Activated CD8-positive, alpha-beta T cell treated with anti-CD3 and anti-CD28 coated beads for 36 hours (primary cell): ENCODE measurements around the gene FAM168A. TPM values are rescaled to one million over a fixed set of nuclear protein-coding genes. Genes with fewer than 3 reads are reported as not detected.
A peak's percentile ranks its signal among the peaks of the same experiment; 100 is the strongest.
"Not testable (repeated sequence)": the region's sequence is repeated elsewhere in the genome, so short reads cannot be mapped to it uniquely, and the experiment has no call there.

ENCODE experiments used
- ATAC-seq: fragments of 200-7000 bp; cut with Tn5 transposase; one replicate; pipeline ENCODE4 v1.10.0; 2021; ENCODE audit warnings: mild to moderate bottlenecking, moderate library complexity
- CTCF ChIA-PET: fragments of 350-600 bp; sonication (Branson Sonifier 250); formaldehyde crosslinking; loops from one replicate; lab custom pipeline; 2021; ENCODE audit warnings: antibody characterized with exemption; lab: Charles Lee
- POLR2A ChIA-PET: fragments of 350-600 bp; sonication (Branson Sonifier 250); formaldehyde crosslinking; loops from one replicate; lab custom pipeline; 2021; ENCODE audit warnings: antibody characterized with exemption; lab: Charles Lee
- DNase-seq: peaks from one replicate; pipeline ENCODE4 v3.0.0-alpha.2; 2020
- H3K27ac Mint-ChIP-seq: one replicate; pipeline ENCODE4 v1.8.0; 2021; ENCODE audit warnings: mild to moderate bottlenecking, mixed read lengths
- H3K27me3 Mint-ChIP-seq: one replicate; pipeline ENCODE4 v1.8.0; 2021; ENCODE audit warnings: mixed read lengths
- H3K36me3 Mint-ChIP-seq: one replicate; pipeline ENCODE4 v1.8.0; 2021; ENCODE audit warnings: low read depth, mixed read lengths
- H3K4me1 Mint-ChIP-seq: one replicate; pipeline ENCODE4 v1.8.0; 2021; ENCODE audit warnings: low read depth, mixed read lengths
- H3K4me3 Mint-ChIP-seq: one replicate; pipeline ENCODE4 v1.8.0; 2021; ENCODE audit warnings: mild to moderate bottlenecking, moderate library complexity, mixed read lengths
- H3K9me3 Mint-ChIP-seq: one replicate; pipeline ENCODE4 v1.8.0; 2021; ENCODE audit warnings: mixed read lengths
- intact Hi-C: fragments of 100-400 bp; cut with micrococcal nuclease; formaldehyde crosslinking; loops from one replicate; pipeline ENCODE4 v1.10.0; 2022
- total RNA-seq, 2 experiments: library from RNA; stranded (reverse); gene quantifications; one replicate each; pipeline ENCODE4 v1.2.3, GENCODE V29; 2021
- TF ChIP-seq, protein P1 (sequence below): fragments of 200-600 bp; IDR thresholded peaks from one replicate; pipeline ENCODE4 v1.8.0; 2022; ENCODE audit warnings: antibody characterized with exemption, mild to moderate bottlenecking

Gene FAM168A
- total RNA-seq, 2 experiments from 2014 or later, result 13.0 to 14.2 TPM

DNA sequence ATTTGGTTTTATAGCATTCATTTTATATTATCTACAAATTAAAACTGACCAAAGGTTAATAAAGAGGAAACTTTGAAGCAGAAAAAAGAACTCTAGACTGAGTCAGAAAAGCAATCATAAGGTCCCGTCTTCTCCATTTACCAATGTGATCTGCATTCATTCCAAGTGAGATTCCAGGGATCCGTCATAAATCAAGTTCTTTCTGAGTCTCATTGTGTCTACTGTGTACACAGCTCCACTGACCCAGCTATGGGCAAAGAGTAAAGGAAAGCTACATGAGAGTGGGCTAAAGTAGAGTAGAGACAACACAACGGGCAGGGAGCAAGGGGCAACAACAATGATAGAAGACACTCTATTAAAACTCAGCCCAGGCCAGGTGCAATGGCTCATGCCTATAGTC is 15.3 kb downstream of the FAM168A start:
- CTCF ChIA-PET, result interaction anchor here (1.0 kb wide), 1 partner anchor 43 kb away, joined by 3 read pairs; no protein-coding TSS in a partner anchor
- ATAC-seq (no peak), DNase-seq (no peak)
- Mint-ChIP-seq H3K36me3 (peaks cover 6% of the 10 kb centered on the region), H3K27me3 (no peaks in the 10 kb centered on the region), H3K27ac (no peak overlapping the region), H3K4me1 (peaks cover 31% of the 10 kb centered on the region), H3K9me3 (no peaks in the 10 kb centered on the region), H3K4me3 (no peak overlapping the region)
- POLR2A ChIA-PET, result no interaction called here
- TF ChIP-seq, protein P1, sequence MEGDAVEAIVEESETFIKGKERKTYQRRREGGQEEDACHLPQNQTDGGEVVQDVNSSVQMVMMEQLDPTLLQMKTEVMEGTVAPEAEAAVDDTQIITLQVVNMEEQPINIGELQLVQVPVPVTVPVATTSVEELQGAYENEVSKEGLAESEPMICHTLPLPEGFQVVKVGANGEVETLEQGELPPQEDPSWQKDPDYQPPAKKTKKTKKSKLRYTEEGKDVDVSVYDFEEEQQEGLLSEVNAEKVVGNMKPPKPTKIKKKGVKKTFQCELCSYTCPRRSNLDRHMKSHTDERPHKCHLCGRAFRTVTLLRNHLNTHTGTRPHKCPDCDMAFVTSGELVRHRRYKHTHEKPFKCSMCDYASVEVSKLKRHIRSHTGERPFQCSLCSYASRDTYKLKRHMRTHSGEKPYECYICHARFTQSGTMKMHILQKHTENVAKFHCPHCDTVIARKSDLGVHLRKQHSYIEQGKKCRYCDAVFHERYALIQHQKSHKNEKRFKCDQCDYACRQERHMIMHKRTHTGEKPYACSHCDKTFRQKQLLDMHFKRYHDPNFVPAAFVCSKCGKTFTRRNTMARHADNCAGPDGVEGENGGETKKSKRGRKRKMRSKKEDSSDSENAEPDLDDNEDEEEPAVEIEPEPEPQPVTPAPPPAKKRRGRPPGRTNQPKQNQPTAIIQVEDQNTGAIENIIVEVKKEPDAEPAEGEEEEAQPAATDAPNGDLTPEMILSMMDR, result no peak
- intact Hi-C loops, result no loop called here

GRCh38 chr11:73580749-73581148 is 17.2 kb downstream of the FAM168A start:
- DNase-seq, H3K4me3 Mint-ChIP-seq, ATAC-seq, intact Hi-C loops, H3K9me3 Mint-ChIP-seq, H3K27me3 Mint-ChIP-seq, POLR2A ChIA-PET, H3K36me3 Mint-ChIP-seq: not testable (repeated sequence)
- peaks cover 29% of the 10 kb centered on the region for H3K4me1 Mint-ChIP-seq
- CTCF ChIA-PET, result interaction anchor here (1.2 to 1.3 kb wide), 2 partner anchors 10 to 45 kb away, joined by 4 to 5 read pairs; no protein-coding TSS in a partner anchor
- peak overlapping the region; percentile 13 for H3K27ac Mint-ChIP-seq

DNA sequence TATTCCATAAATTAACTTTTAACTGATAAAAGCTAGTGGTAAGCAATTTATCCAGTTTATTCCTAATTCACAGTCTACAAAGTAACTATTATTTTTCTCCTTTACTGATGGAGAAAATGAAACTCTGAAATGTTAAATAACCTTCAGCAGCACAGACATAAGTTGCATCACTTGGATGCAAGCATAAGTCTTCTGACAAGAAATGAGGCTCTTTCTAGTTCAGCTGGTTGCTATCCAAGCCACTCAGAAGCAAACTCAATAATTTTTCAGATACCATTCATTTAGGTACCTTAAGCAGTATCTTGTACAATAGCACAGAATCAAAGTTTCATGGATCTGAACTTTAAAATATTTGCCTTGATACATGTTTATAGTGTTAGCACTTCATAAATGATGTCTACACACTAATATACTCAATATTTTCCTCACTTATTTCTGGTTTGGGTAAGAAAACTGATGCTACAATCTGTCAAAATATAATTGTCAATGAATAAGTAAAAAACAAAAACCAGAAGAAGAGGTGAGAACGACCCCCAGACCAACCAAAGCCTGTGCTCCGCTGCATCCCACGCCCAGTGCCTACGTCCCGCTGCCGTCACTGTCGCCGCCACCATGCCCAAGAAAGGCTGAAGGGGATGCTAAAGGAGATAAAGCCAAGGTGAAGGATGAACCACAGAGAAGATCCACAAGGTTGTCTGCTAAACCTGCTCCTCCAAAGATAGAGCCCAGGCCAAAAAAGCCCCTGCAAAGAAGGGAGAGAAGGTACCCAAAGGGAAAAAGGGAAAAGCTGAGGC is 18.1 kb downstream of the FAM168A start:
- CTCF ChIA-PET, result interaction anchor here (1.2 to 1.8 kb wide), 3 partner anchors 46 to 229 kb away, joined by 3 to 7 read pairs (median 4); no protein-coding TSS in a partner anchor
- Mint-ChIP-seq H3K27ac (no peak overlapping the region), H3K27me3 (no peaks in the 10 kb centered on the region), H3K4me3 (no peak overlapping the region), H3K4me1 (peaks cover 29% of the 10 kb centered on the region), H3K9me3 (no peaks in the 10 kb centered on the region), H3K36me3 (peaks cover 5% of the 10 kb centered on the region)
- TF ChIP-seq, protein P1, result no peak
- no peak for DNase-seq
- ATAC-seq, result no peak
- intact Hi-C loops, result no loop called here
- POLR2A ChIA-PET, result no interaction called here

DNA sequence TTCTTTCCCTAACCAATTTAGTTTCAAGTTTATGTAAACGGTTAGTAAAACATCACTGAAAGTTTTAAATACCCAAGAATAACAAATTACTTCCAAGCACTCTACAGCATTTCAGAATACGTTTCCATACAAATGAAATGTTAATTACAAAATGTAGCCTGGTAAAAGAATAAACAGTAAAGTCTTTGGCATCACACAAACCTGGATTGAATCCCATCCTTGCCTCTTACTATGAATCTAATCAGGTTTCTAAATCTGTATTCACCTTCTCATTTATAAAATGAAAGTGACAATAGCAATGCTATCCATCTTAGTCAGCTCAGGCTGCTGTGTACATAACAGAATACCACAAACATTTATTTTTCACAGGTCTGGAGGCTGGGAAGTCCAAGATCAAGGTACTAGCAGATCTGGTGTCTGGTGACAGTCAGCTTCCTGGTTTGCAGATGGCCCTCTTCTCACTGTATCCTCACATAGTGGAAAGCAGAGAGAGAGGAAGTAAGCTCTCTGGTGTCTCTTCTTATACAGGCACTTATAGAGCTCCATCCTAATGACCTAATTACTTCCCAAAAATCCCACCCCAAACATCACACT is 19.2 kb downstream of the FAM168A start:
- TF ChIP-seq, protein P1, result no peak
- no peaks in the 10 kb centered on the region for H3K27me3 Mint-ChIP-seq
- ChIA-PET CTCF (interaction anchor here (1.2 to 2.2 kb wide), 4 partner anchors 30 to 228 kb away, joined by 3 to 7 read pairs (median 6); no protein-coding TSS in a partner anchor), POLR2A (interaction anchor here (1.0 to 1.2 kb wide), 2 partner anchors 192 to 200 kb away, joined by 3 read pairs; no protein-coding TSS in a partner anchor)
- no peak overlapping the region for H3K4me3 Mint-ChIP-seq
- peaks cover 29% of the 10 kb centered on the region for H3K4me1 Mint-ChIP-seq
- no peaks in the 10 kb centered on the region for H3K9me3 Mint-ChIP-seq
- intact Hi-C loops, result no loop called here
- no peak overlapping the region for H3K27ac Mint-ChIP-seq
- DNase-seq, result peak; percentile 7
- peaks cover 5% of the 10 kb centered on the region for H3K36me3 Mint-ChIP-seq
- peak; percentile 74 for ATAC-seq

DNA sequence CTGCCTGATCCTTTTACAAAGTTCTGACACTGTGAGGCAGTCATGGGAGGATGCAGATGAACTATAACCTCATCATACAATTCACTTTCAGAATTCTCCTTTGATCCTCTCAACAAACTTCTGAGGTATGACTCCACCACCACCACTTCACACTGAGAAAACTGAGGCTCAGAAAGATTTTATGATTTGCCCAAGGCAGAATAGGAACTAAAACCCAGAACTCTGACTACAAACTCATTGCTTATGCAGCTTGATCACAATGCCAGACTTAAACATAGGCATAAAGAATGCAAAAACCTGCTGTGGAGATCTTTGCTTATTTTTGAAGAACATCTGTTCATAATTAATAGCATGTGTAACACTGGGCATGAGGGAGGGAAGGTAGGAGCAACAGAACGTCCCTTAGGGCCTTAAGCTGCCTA is 20.4 kb downstream of the FAM168A start:
- DNase-seq (no peak), ATAC-seq (peak; percentile 83)
- Mint-ChIP-seq H3K9me3 (no peaks in the 10 kb centered on the region), H3K27me3 (no peaks in the 10 kb centered on the region), H3K4me1 (peaks cover 29% of the 10 kb centered on the region), H3K27ac (no peak overlapping the region), H3K36me3 (peaks cover 5% of the 10 kb centered on the region), H3K4me3 (no peak overlapping the region)
- POLR2A ChIA-PET, result no interaction called here
- CTCF ChIA-PET, result interaction anchor here (0.8 to 2.2 kb wide), 4 partner anchors 28 to 177 kb away, joined by 3 to 8 read pairs (median 6); no protein-coding TSS in a partner anchor
- TF ChIP-seq, protein P1, result no peak
- intact Hi-C loops, result no loop called here
